Tibial nerve (tissue), 4 donors: ENCODE results near the gene PEX11G. TPM values are rescaled to one million over a fixed set of nuclear protein-coding genes. Genes with fewer than 3 reads are reported as not detected.

Source experiments
- DNase-seq, 2 donors: peaks; one replicate each; pipeline ENCODE4 v3.0.0-alpha.2; 2019; ENCODE audit warnings: low spot score in 2 of 2
- H3K27ac ChIP-seq, 4 donors: fragments of 200-600 bp; sonication (generic) in 3 of 4; one replicate each; pipeline ENCODE4 v1.5.1; 2017 to 2019; ENCODE audit warnings: mild to moderate bottlenecking in 1 of 4
- H3K27me3 ChIP-seq, 2 donors: fragments of 200-600 bp; sonication (generic) in 1 of 2; one replicate each; pipeline versions ENCODE4 v1.5.1 to v1.6.0; 2017 to 2019
- H3K36me3 ChIP-seq, 3 donors: fragments of 200-600 bp; sonication (generic); one replicate each; pipeline ENCODE4 v1.5.1; 2018 to 2019
- H3K4me1 ChIP-seq, 4 donors: fragments of 200-600 bp; sonication (generic) in 3 of 4; one replicate each; pipeline ENCODE4 v1.5.1; 2017 to 2019
- H3K4me3 ChIP-seq, 4 donors: fragments of 200-600 bp; sonication (generic) in 3 of 4; one replicate each; pipeline ENCODE4 v1.5.1; 2017 to 2019; ENCODE audit warnings: mild to moderate bottlenecking in 1 of 4, moderate library complexity in 1 of 4
- H3K9me3 ChIP-seq, 4 donors: fragments of 200-600 bp; sonication (generic) in 3 of 4; one replicate each; pipeline ENCODE4 v1.5.1; 2017 to 2019
- CTCF ChIP-seq, 5 experiments: fragments of 200-600 bp in 3 of 5; fragments of 450-650 bp in 2 of 5; sonication (generic) in 3 of 5; IDR thresholded peaks; one replicate each; pipeline ENCODE4 v1.5.1; 2016 to 2019; ENCODE audit warnings: antibody characterized with exemption in 5 of 5, mild to moderate bottlenecking in 3 of 5, moderate library complexity in 2 of 5
- EP300 ChIP-seq, 2 donors: sonication (generic); formaldehyde crosslinking; IDR thresholded peaks; one replicate each; pipeline ENCODE4 v1.6.1; 2017; ENCODE audit warnings: antibody characterized with exemption in 2 of 2, mild to moderate bottlenecking in 1 of 2
- POLR2A ChIP-seq, 2 donors: fragments of 450-650 bp; IDR thresholded peaks; one replicate each; pipeline ENCODE4 v1.6.1; 2017; ENCODE audit warnings: antibody characterized with exemption in 2 of 2, mild to moderate bottlenecking in 2 of 2, moderate library complexity in 2 of 2
- WGBS, 2 donors: methylation state at CpG; one replicate each; pipeline ENCODE4 v1.1.5; 2018; 5-methylcytosine and 5-hydroxymethylcytosine counted together
- total RNA-seq, 4 donors: library from RNA; depleted of rRNA; stranded (reverse); fragments of >200 nt; gene quantifications; one replicate each; pipeline ENCODE4 v1.1.0, GENCODE V29; 2016

The PEX11G gene
- total RNA-seq, 4 donors from 2014 or later: 4.4 to 9.2 (median 7.8) TPM

DNA sequence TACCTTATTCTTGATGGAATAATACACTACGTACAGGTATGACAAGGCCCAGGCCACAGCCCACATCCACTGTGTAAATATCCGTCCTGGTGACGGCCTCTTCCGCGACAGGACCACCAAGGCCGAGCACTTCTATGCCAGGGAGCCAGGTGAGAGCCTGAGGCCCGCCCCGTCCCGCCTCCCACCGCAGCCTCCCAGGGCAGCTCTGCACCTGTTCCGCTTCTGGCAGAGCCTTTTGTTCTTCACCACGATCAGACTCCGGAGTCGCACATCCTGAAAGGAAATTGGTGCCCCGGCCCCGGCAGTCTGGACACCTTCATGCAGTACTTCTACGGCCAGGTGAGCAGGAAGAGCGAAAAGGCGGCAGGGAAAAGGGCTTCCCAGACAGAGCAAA is 16.4 kb upstream of the PEX11G start:
- peaks cover 0 to 57% of the 10 kb centered on the region in 2 donors for H3K27me3 ChIP-seq
- 55 to 64% methylated on average over 19 of the region's 19 CpGs for WGBS, 2 donors
- H3K9me3 ChIP-seq: no peaks in the 10 kb centered on the region
- no peak for TF ChIP-seq CTCF (IDR thresholded peaks at IDR 0.05)
- no peak for TF ChIP-seq POLR2A (IDR thresholded peaks at IDR 0.05)
- TF ChIP-seq EP300 (IDR thresholded peaks at IDR 0.05): no peak
- H3K4me1 ChIP-seq: peaks cover 0 to 32% (median 9%) of the 10 kb centered on the region in 4 donors
- H3K4me3 ChIP-seq: no peak overlapping the region
- no peak overlapping the region for H3K27ac ChIP-seq
- no peak for DNase-seq
- H3K36me3 ChIP-seq: no peaks in the 10 kb centered on the region

DNA sequence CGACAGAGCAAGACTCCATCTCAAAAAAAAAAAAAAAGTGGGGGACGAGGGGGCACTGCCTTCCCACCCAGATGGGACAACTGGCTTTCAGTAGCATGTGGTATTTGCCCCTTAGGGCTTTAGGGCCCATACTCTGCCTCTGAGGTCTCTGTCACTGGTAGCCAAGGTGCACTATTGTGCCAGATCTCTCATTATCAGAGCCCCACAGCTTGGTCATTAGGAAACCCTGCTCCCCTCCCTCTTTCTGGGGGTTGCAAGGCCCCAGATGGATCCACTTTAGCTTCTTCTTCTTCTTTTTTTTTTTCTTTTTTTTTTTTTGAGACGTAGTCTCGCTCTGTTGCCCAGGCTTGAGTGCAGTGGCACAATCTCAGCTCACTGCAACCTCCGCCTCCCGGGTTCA is 15.8 kb upstream of the PEX11G start:
- 84 to 86% methylated on average over 6 of the region's 6 CpGs for WGBS, 2 donors
- H3K36me3 ChIP-seq: no peaks in the 10 kb centered on the region

GRCh38 chr19:7502552-7502951 is 13.7 kb upstream of the PEX11G start:
- no peaks in the 10 kb centered on the region for H3K9me3 ChIP-seq
- TF ChIP-seq CTCF (IDR thresholded peaks at IDR 0.05) (no peak), POLR2A (IDR thresholded peaks at IDR 0.05) (no peak), EP300 (IDR thresholded peaks at IDR 0.05) (no peak)
- no peak for DNase-seq
- no peaks in the 10 kb centered on the region for H3K36me3 ChIP-seq
- 48 to 57% methylated on average over 2 of the region's 2 CpGs for WGBS, 2 donors
- H3K4me1 ChIP-seq: peaks cover 0 to 25% (median 9%) of the 10 kb centered on the region in 4 donors
- H3K27ac ChIP-seq: no peak overlapping the region
- no peak overlapping the region for H3K4me3 ChIP-seq
- H3K27me3 ChIP-seq: peaks cover 0 to 61% of the 10 kb centered on the region in 2 donors

More for the DNA sequence above, 15.8 kb upstream of the PEX11G start:
- H3K4me3 ChIP-seq: no peak overlapping the region
- no peak for DNase-seq
- peaks cover 0 to 61% of the 10 kb centered on the region in 2 donors for H3K27me3 ChIP-seq
- H3K9me3 ChIP-seq: no peaks in the 10 kb centered on the region
- TF ChIP-seq EP300 (IDR thresholded peaks at IDR 0.05) (no peak), CTCF (IDR thresholded peaks at IDR 0.05) (no peak), POLR2A (IDR thresholded peaks at IDR 0.05) (no peak)
- no peak overlapping the region for H3K27ac ChIP-seq
- H3K4me1 ChIP-seq: peaks cover 0 to 32% (median 9%) of the 10 kb centered on the region in 4 donors

DNA sequence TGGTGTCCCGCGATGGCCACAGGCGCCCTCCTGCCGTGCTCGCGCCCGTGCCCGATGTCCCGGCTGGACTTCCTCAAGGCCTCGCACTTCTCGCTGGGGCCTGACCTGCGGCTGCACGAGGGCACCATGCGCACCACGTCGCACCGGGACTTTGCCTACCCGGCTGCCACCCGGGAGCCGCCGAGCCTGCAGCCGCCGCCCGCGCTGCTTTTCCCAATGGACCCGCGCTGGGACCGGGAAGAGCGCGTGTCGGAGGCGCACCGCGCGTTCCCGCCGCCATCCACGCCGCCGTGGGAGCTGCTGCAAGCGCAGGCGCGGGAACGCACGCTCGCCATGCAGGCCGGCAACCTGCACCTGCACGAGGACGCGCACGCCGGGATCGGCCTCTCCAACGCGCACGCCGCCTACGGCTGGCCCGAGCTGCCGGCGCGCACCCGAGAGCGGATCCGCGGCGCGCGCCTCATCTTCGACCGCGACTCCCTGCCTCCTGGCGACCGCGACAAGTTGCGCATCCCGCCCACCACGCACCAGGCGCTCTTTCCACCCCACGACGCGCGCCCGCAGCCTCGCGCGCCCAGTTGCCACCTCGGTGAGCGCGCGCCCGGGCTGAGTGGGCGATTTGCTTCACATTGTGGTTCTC is 12.1 kb upstream of the PEX11G start:
- TF ChIP-seq POLR2A (IDR thresholded peaks at IDR 0.05) (no peak), EP300 (IDR thresholded peaks at IDR 0.05) (no peak), CTCF (IDR thresholded peaks at IDR 0.05) (no peak)
- Histone ChIP-seq H3K9me3 (no peaks in the 10 kb centered on the region), H3K4me3 (peak overlapping the region; percentile 18 to 57 (median 34)), H3K4me1 (peaks cover 0 to 18% (median 9%) of the 10 kb centered on the region in 4 donors), H3K36me3 (no peaks in the 10 kb centered on the region), H3K27ac (no peak overlapping the region), H3K27me3 (peaks cover 0 to 58% of the 10 kb centered on the region in 2 donors)
- 1 to 3% methylated on average over 39 to 43 of the region's 93 CpGs for WGBS, 2 donors
- DNase-seq: no peak

GRCh38 chr19:7497292-7497691 is 8.5 kb upstream of the PEX11G start:
- no peaks in the 10 kb centered on the region for H3K36me3 ChIP-seq
- peaks cover 0 to 25% (median 12%) of the 10 kb centered on the region in 4 donors for H3K4me1 ChIP-seq
- no peak for DNase-seq
- 52% methylated on average over 7 of the region's 7 CpGs for WGBS, 2 donors
- TF ChIP-seq EP300 (IDR thresholded peaks at IDR 0.05) (no peak), POLR2A (IDR thresholded peaks at IDR 0.05) (no peak), CTCF (IDR thresholded peaks at IDR 0.05) (no peak)
- H3K9me3 ChIP-seq: no peaks in the 10 kb centered on the region
- H3K27ac ChIP-seq: no peak overlapping the region
- no peak overlapping the region for H3K4me3 ChIP-seq
- peaks cover 0 to 23% of the 10 kb centered on the region in 2 donors for H3K27me3 ChIP-seq
